ENCODE measurements around the gene HIGD1C.

HIGD1C gene

DNA sequence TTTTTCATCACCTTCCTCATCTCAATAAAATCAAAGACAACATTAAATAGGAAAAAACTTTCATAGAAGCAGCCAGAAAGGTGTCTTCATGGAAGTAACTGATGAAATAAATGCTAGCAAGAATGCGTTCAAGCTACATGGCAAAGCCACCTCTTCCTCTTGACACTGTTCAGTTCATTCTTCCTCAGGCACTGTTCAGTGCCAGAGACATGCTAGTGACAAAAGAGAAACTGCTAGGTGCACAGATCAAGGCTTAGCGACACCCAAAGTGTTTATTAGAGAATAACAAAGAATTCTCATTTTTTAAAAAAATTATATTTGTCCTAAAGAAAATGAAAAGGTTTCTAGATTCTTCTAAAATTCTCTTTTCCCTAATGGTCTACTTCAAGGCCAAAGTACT lies 66.6 kb downstream of the HIGD1C start:
- no peak for DNase-seq (ENCODE audit: low read depth, low spot score)

DNA sequence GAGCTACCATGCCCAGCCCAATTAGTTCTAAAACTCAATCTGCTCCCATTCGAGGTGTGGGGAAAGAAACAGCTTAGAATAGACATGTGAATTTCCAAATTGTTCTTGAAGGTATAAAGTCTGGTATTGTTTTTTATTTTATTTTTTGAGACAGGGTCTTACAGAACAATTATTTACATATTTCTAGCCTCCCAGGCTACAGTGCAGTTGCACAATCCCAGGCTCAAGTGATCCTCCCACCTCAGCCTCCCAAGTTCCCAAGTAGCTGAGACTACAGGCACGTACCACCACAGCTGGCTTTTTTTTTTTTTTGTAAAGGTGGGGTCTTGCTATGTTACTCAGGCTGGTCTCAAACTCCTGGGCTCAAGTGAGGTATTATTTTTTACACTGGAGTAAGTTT lies 67.6 kb downstream of the HIGD1C start:
- DNase-seq (ENCODE audit: low read depth, low spot score), result no peak
